ENCODE results near the gene CD68.

DNA sequence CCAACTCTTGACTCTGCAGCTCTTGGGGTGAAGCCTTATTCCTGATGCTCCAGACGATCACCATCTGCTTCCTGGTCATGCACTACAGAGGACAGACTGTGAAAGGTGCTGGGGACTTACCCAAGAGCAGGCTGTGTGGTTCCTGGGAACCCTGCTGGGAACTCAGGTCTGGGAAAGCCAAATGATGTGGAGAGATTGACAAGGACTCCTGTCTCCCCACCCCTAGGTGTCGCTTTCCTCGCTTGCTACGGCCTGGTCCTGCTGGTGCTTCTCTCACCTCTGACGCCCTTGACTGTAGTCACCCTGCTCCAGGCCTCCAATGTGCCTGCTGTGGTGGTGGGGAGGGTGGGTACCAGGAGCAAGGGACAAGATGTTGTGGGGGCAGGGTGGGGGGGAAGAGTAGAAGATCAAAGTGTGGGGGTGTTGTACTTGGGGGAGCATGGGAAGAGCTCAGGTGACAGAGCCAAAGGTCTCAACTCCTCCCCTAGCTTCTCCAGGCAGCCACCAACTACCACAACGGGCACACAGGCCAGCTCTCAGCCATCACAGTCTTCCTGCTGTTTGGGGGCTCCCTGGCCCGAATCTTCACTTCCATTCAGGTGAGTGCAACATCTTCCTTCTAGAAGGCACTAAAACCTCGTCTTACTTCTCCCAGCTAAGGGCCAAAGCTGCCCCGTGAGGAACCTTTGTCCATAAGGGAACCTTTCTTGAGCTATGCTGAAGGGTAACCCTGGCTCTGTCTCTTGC lies 7.4 kb downstream of the CD68 start:
- TF ChIP-seq CTCF (IDR thresholded peaks at IDR 0.05; ENCODE audit: insufficient read depth, low read length) (peak; percentile 56), POLR2AphosphoS5 (IDR thresholded peaks at IDR 0.05; ENCODE audit: low read depth) (no peak), REST (IDR thresholded peaks at IDR 0.05; ENCODE audit: insufficient replicate concordance, low read depth) (no peak)

Data from HL-60 (cell line).